ENCODE results near the gene MTX1.

GRCh38 chr1:155256058-155256852 lies 47.8 kb downstream of the MTX1 start:
- TF ChIP-seq, protein P1, sequence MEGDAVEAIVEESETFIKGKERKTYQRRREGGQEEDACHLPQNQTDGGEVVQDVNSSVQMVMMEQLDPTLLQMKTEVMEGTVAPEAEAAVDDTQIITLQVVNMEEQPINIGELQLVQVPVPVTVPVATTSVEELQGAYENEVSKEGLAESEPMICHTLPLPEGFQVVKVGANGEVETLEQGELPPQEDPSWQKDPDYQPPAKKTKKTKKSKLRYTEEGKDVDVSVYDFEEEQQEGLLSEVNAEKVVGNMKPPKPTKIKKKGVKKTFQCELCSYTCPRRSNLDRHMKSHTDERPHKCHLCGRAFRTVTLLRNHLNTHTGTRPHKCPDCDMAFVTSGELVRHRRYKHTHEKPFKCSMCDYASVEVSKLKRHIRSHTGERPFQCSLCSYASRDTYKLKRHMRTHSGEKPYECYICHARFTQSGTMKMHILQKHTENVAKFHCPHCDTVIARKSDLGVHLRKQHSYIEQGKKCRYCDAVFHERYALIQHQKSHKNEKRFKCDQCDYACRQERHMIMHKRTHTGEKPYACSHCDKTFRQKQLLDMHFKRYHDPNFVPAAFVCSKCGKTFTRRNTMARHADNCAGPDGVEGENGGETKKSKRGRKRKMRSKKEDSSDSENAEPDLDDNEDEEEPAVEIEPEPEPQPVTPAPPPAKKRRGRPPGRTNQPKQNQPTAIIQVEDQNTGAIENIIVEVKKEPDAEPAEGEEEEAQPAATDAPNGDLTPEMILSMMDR (conservative IDR thresholded peaks at IDR 0.05 in 1 of 2, IDR thresholded peaks at IDR 0.05 in 1 of 2; ENCODE audit: low read depth in 1 of 2, low read length in 2 of 2), result no peak
- TF ChIP-seq EZH2 (IDR thresholded peaks at IDR 0.05; ENCODE audit: low read length, missing control alignments), result no peak
